HG02885 (cell line): Measurements from ENCODE around the gene PPP1R1A.

ENCODE experiments used
- ATAC-seq: cut with Tn5 transposase; IDR thresholded peaks from one replicate; pipeline ENCODE4 v1.9.1; 2021; ENCODE audit warnings: mild to moderate bottlenecking; ENCODE audit not compliant: unreplicated experiment, poor library complexity

Gene PPP1R1A

DNA sequence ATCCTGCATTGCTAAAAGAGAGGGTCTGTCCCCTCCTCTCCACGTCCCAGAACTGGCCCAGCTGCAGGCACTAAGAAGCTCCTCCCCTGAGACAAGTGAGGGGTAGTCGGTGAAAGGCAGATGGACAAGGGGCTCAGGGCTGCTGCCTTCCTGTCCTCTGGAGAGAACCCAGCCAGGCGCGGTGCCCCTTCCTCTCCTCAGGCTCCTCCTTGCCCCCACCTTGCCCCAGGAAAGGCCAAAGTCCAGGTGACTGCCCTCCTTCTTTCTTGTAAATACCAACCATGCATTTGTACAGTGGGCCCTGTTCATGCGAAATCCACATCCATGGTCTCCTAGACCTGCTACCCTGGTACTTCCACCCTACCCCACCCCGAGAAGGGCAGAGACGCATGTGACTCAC is 9.7 kb downstream of the PPP1R1A start:
- no peak for ATAC-seq

DNA sequence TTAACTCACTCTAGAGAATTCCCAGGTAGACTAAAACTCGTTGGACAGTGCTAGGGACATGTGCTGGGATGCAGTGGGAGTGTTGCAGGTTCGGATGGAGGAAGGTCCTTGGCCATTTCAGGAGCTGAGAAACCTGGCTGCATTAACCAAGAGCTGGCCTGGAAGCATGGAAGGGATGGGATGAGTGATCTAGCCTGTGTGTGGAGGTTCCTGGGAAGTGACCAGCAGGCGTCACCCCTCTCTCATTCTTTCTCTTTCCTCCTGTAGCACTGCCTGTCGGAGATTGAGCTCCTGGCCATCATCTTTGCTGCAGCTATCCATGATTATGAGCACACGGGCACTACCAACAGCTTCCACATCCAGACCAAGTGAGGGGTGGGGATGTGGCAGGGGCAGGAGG is 15.6 kb downstream of the PPP1R1A start:
- no peak for ATAC-seq

DNA sequence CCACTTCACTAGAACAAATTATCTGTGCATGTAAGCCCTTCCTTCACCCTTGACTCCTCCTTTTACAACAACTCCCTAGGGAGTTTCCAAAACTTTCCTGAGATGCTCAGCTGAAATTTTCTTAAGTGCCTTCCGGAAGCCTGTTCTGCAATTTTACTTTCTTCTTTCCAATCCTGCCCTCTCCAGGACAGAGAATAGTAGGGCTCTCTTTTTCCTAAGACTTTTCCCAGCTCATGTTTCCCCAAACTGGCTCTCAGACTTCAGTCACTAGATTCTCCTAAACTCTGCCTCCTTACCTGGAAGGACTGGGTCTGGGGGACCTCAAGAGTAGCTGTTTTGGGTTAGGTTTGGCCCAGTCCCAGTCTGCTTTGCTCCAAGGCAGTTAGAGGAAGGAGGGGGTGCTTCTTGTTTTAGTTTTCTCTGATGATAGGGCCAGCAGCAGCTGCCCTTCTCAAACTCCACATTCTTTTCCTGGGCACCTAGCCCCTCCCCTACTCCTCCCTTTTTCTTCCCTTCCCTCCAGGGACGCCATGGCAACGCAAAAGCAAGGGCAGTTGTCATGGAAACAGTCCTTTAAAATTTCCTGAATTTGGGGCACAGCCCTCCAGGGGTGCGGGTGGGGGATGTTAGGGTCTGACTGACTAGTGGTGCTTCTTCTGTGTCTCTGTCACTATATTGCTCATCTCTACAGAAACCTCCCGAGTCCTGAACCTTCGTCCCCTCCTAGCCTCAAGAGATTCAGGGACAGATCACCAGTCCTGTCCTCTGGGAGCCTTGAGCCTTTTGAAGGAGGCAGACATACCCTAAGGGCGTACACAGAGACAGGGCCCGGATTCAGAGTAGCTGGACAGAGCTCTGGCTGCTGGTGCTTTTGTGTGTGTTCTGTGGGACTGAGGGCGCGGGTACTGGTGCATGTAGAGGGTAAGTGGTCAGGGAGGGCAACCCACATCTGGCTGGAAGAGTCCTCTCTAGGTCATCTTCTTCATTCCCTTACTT is 17.0 kb downstream of the PPP1R1A start:
- no peak for ATAC-seq

DNA sequence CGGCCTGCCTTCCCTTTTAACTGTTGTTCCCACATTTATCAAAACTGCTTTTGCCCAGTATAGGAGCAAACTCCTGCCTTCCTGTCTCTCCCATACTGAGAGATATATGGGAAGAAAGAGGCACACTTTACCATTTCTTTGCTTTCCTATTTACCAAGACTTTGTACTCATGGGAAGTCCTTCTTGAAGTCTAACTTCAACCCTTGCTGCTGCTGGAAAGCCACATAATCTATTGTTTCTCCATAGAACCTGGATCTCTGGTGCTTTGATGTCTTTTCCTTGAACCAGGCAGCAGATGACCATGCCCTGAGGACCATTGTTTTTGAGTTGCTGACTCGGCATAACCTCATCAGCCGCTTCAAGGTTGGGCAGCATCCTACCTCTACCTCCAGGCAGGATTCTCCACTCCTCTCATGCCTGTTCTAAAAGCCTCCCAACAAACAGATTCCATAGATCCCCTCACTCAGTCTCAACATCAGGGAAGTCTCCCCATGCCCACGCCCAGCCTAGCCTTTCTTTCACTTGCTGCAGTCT is 18.4 kb downstream of the PPP1R1A start:
- ATAC-seq, result no peak

DNA sequence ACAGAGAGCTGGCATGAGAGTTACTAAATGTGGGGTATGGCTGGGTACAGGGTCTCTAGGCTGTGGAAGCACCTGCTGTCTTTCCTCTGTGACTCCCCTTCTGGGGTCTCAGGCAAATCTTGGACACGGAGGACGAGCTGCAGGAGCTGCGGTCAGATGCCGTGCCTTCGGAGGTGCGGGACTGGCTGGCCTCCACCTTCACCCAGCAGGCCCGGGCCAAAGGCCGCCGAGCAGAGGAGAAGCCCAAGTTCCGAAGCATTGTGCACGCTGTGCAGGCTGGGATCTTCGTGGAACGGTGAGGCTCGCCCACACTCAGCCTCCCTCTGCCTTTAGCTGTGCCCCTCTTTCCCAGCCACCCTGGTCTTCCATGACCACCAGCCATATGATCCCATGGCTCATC is 19.4 kb downstream of the PPP1R1A start:
- ATAC-seq, result no peak

DNA sequence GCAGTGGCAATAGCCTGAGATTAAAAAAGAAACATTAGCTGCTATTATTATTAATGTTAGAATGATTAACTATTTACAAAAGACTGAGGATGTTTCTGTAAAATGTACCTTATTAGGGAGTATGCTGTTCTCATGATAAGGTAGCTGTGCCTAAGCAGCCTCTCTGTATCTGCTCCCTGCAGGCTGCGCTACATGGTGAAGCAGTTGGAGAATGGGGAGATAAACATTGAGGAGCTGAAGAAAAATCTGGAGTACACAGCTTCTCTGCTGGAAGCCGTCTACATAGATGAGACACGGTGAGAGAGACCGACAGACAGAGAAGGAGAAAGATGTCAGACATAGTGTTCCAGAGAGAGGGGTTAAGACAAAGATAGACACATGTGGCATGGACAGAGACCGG is 21.7 kb downstream of the PPP1R1A start:
- ATAC-seq, result no peak

DNA sequence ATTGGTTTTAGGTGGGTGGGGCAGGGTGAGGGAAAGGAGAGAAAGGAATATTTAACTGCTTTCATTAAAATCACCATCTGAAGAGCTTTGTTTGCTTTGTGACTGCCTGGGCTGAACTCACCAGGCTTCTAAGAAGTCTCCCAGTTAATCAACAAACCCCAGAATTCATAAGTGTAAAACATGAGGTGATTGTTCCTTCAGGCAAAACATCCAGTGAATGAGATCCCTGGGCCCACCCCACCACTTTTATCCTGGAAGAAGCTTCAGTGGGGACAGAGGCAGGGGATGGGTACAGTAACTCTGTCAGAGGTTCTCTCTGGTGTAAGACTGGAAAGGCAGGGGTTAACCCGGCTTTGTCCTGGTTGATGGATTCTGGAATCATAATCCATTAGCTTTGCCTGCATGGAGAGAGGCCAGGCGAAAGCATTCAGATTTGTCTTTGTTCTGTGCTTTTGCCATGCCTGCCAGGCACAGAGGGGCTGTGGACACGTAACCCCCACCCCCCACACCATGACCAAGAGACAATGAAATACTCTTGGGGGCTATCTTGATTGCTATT is 22.4 kb downstream of the PPP1R1A start:
- ATAC-seq, result no peak

DNA sequence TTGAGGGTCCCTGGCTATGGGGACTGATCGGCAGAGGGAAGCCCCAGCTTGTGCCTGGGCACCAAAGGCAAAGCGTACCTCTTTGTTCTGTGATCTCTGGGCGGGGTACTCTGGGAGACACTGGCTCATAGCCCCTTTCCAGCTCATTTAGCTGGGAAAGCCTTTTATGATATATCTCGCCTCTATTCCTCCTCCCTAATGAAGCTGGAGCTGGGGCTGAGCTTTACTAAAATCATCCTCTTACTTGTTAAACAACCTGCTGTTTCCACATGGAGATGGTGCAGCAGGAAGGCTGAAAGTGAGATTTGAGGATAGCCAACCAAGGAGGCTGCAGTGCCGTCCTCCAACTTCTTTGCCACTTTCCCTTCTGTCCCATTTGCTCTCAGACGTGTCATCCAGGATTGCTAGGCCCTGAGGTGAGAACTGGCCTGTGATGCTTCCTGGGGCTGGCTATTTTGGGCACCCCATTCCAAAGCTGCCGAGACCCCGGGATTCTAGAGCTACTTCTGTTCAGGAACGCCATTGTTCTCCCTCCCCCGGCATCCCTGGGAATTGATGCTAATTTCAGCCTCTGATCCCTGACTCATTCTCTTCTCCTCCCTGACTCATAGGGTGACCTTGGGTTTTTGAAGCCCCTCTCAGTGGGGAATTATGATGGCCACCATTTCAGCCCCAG is 23.0 kb downstream of the PPP1R1A start:
- no peak for ATAC-seq

DNA sequence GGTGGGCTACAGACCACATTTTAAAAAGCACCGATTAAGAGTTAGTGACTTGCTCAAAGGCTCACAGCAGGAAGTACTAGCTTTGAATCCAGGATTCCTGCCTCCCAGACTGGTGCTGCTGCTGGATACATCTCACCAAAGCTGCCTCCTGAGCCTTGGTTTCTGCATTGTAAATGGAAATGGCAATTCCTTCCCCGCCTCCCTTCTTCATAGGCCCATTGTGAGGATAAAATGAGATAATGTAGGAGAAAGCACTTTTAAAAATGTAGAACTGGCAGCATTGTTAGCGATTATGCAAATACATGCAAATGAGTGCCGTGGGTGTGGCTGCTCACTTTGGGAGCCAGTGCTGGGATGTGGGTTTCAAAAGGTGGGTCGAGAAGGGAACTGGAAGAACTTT is 23.7 kb downstream of the PPP1R1A start:
- ATAC-seq, result no peak

DNA sequence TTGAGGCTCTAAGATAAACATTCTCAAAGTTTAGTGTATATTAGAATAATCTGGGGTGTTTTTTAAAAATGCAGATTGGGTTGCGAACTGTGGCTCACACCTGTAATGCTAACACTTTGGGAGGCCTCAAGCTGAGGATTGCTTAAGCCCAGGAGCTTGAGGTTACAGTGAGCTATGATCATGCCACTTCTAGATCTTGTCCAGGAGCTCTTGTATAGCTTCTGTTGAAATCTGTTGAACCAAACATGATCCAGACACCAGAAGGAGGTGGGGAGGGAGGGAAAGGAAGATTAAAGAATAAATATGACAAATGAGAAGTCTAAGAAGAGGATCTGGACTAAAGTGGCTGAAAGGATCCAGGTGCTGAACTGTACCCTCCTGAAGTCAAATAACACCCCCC is 24.7 kb downstream of the PPP1R1A start:
- ATAC-seq, result no peak

DNA sequence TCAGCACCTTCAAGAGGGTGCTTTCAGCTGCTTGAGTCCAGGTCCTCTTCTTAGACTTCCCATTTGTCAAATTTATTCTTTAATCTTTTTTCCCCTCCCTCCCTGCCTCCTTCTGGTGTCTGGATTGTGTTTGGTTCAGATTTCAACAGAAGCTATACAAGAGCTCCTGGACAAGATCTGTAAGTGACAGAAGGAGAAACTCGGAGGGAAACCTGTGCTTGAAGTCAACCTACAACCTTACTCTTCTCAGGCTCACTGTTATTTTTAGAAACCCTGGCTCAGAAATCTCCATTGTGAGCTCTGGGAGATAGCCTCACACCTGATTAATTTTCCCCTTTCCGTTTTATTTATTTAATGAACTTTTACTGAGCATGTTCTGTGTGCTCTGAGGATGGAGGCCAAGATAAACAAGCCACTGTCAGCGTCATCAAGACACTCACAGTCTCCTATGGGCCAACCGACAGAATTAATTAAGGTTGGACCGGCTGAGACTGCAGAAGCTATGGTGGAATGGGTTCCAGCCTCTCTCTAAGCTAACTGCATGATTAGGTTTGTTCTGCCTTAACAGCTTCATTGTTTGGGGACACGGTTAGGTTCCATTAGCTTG is 25.6 kb downstream of the PPP1R1A start:
- ATAC-seq, result no peak

DNA sequence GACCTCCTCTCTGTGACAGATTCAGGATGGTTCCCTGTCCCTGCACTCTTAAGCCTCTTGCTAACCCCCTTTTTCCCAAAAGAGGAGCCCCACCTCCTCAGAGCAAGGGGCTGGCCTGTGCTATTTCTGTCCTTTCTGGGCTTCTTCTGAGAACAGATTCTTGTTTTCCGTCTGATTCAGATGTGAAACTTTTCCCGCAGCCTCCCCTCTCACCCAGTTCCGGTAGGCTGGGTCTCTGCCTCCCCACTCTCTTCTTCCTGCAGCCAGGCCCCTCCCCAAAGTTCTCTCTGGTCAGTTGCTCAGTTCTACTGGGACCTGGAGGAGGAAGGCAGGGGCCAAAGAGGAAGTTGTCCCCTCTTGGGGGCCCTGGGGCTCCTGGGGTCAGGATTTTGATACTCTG is 27.3 kb downstream of the PPP1R1A start:
- no peak for ATAC-seq

DNA sequence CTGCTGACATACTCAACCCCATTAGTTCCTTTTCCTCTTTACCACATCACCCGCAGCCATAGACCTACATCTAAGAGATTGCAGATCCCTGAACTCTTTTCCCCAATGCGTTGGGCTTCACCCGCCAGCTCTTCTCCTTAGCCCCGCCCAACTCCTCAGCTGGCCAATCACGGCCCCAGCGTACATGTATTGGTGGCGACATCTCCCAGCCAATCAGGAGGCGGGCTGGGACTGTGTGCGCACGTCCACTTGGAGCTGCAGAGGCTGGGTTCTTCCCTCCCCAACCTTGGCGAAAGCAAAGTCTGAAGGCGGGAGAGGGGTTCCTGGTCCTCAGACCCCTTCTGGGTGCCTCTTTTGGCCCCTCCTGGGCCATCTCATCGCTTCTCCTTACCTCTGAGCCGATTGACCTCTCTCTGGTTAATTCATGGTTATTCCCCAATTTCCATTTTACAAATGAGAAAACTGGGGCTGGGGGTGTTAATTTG is 28.0 kb downstream of the PPP1R1A start:
- ATAC-seq, result peak; percentile 100

DNA sequence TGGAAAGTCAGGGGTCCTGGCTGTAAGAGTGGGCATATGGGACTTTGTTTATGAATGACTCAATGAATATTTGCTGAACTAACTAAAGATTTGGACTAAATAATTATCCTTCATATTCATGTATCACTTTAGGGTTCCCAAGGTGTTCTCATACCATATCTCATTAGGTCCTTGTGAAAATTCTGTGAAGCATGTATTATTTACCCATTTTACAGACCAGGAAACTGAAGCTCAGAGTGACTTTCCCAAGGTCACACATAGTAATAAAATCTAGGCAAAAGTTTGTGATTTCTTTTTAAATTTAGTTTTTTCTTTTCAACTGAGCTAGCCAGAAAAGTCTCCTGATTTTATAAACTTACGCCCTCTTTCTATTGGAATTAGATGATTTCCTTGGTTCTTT is 29.7 kb downstream of the PPP1R1A start:
- no peak for ATAC-seq

DNA sequence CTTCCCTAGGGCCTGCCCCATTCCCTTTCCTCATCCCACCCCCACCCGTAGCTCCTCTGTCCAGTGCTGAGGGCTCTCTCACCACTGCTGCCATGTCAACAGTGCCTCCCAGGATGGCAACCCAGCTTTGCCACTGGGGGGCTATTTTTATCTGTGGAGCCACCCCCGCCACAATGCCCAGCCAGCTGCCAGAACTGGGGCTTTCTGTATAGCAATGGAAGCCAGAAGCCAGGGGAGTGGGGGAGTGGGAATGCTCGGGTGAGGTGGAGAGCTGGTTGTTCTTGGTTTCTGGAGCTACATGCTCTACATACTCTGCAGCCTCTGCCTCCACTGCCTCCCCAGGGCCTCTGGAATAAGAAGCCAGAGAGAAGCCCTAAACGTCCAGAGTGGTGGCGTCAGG is 30.1 kb downstream of the PPP1R1A start:
- ATAC-seq, result no peak

DNA sequence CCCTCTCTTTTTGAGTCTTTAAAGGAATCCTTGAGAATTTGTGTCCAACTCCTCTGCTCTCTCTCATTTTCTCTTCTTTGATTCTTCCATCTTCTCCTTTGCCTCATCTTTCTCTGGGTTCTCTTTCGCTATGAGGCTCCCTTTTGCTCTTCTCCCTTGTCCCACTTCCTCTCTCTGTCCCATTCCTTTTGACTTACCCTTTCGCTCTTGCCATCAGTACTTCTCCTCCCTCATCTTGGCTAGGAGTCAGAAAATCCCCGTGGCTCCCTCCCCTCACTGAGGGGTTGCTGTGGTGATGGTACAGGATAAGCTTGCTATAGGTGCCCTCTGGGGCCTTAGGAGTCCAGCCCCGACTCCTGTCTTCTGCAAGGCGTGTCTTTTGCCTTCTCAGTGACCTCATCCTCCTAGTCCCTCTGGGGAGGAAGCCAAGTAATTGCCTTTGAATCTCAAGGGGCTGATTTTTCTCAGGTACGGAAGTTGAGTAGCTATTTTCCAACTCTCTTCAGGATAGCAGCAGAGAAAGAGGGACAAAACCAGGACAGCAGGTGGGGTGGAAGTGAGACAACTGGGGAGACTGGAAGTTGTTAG is 32.7 kb downstream of the PPP1R1A start:
- ATAC-seq, result no peak

DNA sequence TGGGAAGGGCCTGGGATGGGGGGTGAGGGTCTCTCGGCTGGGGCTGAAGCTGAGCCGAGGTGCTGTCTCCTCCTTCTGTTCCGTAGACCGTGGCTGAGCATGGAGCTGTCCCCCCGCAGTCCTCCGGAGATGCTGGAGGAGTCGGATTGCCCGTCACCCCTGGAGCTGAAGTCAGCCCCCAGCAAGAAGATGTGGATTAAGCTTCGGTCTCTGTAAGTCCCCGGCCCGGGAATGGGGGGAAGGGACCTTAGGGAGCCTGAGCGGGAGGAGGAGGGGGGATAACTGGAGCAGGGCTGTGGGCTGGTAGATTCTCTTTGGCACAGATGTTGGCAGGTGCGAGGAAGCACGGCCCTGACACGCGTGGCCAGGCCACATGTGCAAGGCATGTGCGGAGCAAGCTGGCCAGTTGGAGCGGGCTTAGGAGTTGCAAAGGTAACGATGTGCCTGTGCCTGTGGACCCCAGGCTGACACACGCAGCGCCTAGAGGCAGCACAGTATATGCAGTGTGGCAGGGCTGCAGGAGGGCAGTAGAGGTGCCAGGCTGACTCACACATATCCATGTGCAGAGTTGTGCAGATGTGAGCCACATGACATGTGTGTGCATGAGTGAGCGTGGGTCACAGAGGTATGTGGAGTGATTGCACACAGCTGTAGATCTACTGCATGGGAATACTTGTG is 38.5 kb downstream of the PPP1R1A start:
- no peak for ATAC-seq

DNA sequence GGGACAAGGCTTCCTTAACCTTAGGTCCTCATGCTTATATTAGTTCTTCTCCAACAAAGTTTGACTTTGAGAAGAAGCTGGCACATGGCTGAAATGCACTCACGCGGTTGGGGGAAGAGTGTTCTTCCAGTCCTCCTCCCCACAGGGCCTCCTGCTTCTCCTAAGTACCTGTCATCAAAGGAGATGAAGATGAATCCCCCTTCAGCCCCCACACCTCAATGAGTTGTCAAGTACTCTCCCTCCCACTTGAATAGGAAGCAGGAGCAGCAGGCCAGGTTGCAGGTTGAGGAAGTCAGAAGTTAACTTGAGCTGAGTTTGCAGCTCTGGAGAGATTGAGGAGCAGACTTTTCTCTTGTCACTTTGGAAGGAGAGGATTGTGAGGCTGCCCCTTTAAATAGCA is 41.9 kb downstream of the PPP1R1A start:
- no peak for ATAC-seq

DNA sequence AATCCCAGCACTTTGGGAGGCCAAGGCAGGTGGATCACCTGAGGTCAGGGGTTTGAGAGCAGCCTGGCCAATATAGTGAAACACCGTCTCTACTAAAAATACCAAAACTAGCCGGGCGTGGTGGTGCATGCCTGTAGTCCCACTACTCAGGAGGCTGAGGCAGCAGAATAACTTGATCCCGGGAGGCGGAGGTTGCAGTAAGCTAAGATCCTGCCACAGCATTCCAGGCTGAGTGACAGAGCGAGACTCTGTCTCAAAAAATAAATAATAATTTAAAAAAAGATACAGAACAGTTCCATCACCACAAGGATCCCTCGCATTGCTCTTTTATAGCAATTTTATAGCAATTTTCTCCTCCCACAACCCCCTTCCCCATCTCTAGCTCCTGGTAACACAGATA is 43.7 kb downstream of the PPP1R1A start:
- ATAC-seq, result no peak

DNA sequence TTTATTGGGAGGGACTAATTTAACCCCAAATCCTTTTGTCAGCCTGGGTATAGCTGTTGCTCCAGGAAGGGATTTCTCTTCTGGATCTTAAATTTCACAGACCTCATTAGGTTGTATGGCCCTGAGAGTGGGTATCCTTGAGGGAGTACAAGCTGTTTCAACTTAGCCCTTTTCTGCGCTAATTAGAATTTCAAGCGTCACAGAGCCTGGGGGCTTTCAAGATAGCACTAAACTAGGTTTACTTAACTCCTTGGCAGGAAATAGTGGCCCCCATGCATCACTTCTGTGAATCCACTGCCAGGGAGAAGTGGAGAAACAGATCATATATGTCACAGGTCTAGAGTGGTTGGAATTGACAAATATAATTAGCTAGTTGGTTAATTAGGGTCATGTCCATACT is 44.9 kb downstream of the PPP1R1A start:
- ATAC-seq, result no peak
